Astrocyte (in vitro differentiated cells and primary cell): ENCODE results near the gene KCNMA1. TPM values are rescaled to one million over a fixed set of nuclear protein-coding genes. Genes with fewer than 3 reads are reported as not detected.

Experiments
- DNase-seq: peaks from one replicate; pipeline ENCODE4 v3.0.0-alpha.2; 2010; ENCODE audit warnings: low read depth
- FAIRE-seq: peaks from 2 replicates; lab custom pipeline; 2011; peaks lifted over from hg19 to GRCh38; lab: Jason Lieb, UNC
- H2AFZ ChIP-seq: 2 replicates; pipeline ENCODE4 v1.6.0; 2012; ENCODE audit warnings: low read depth, low read length, inconsistent platforms
- H3K27ac ChIP-seq: 2 replicates; pipeline ENCODE4 v1.5.1; 2011; ENCODE audit warnings: low read depth, low read length, inconsistent platforms
- H3K27me3 ChIP-seq: 2 replicates; pipeline ENCODE4 v1.6.0; 2011; ENCODE audit warnings: low read length, inconsistent platforms; ENCODE audit not compliant: insufficient read depth
- H3K36me3 ChIP-seq: 2 replicates; pipeline ENCODE4 v1.5.1; 2011; ENCODE audit warnings: low read length, inconsistent platforms; ENCODE audit not compliant: insufficient read depth
- H3K4me1 ChIP-seq: 2 replicates; pipeline ENCODE4 v1.5.1; 2011; ENCODE audit warnings: low read length, inconsistent platforms; ENCODE audit not compliant: insufficient read depth
- H3K4me2 ChIP-seq: 2 replicates; pipeline ENCODE4 v1.6.0; 2012; ENCODE audit warnings: low read length, inconsistent platforms
- H3K4me3 ChIP-seq: 2 replicates; pipeline ENCODE4 v1.5.1; 2011; ENCODE audit warnings: low read depth, mild to moderate bottlenecking, low read length, inconsistent platforms; ENCODE audit not compliant: insufficient read depth
- H3K79me2 ChIP-seq: 2 replicates; pipeline ENCODE4 v1.6.0; 2012; ENCODE audit warnings: mild to moderate bottlenecking, low read length, inconsistent platforms; ENCODE audit not compliant: insufficient read depth
- H3K9ac ChIP-seq: 2 replicates; pipeline ENCODE4 v1.6.0; 2012; ENCODE audit warnings: mild to moderate bottlenecking, low read length, inconsistent platforms
- H3K9me3 ChIP-seq: 2 replicates; pipeline ENCODE4 v1.5.1; 2012; ENCODE audit warnings: low read depth, mild to moderate bottlenecking, low read length, inconsistent platforms; ENCODE audit not compliant: insufficient read depth
- H4K20me1 ChIP-seq: 2 replicates; pipeline ENCODE4 v1.6.0; 2012; ENCODE audit warnings: low read length, inconsistent platforms; ENCODE audit not compliant: insufficient read depth
- H3K27ac Mint-ChIP-seq: one replicate; pipeline ENCODE4 v1.8.0; 2021; ENCODE audit warnings: mild to moderate bottlenecking, mixed read lengths; ENCODE audit not compliant: unreplicated experiment
- H3K27me3 Mint-ChIP-seq: one replicate; pipeline ENCODE4 v1.8.0; 2021; ENCODE audit warnings: low read depth, mixed read lengths; ENCODE audit not compliant: unreplicated experiment
- H3K36me3 Mint-ChIP-seq: one replicate; pipeline ENCODE4 v1.8.0; 2021; ENCODE audit warnings: low read depth, mixed read lengths; ENCODE audit not compliant: unreplicated experiment
- H3K4me1 Mint-ChIP-seq: one replicate; pipeline ENCODE4 v1.8.0; 2021; ENCODE audit warnings: low read depth, mixed read lengths; ENCODE audit not compliant: unreplicated experiment
- H3K4me3 Mint-ChIP-seq: one replicate; pipeline ENCODE4 v1.8.0; 2021; ENCODE audit warnings: mild to moderate bottlenecking, moderate library complexity, mixed read lengths; ENCODE audit not compliant: unreplicated experiment
- H3K9me3 Mint-ChIP-seq: one replicate; pipeline ENCODE4 v1.8.0; 2021; ENCODE audit warnings: mild to moderate bottlenecking, mixed read lengths; ENCODE audit not compliant: unreplicated experiment
- EZH2 ChIP-seq: IDR thresholded peaks from 2 replicates; pipeline ENCODE4 v1.6.1; 2012; ENCODE audit warnings: mild to moderate bottlenecking, low read length, inconsistent platforms; ENCODE audit not compliant: insufficient read depth
- total RNA-seq: library from RNA; stranded (reverse); gene quantifications from 2 replicates; pipeline ENCODE4 v1.2.1, GENCODE V29; 2021
- TF ChIP-seq, protein P1 (sequence below): IDR thresholded peaks from 2 replicates; pipeline ENCODE4 v1.5.1; 2011; ENCODE audit warnings: low read depth, mild to moderate bottlenecking, inconsistent platforms, low read length, moderate library complexity; ENCODE audit not compliant: insufficient read depth

KCNMA1 gene
- total RNA-seq, 1 donor from 2014 or later: 45.8 TPM

DNA sequence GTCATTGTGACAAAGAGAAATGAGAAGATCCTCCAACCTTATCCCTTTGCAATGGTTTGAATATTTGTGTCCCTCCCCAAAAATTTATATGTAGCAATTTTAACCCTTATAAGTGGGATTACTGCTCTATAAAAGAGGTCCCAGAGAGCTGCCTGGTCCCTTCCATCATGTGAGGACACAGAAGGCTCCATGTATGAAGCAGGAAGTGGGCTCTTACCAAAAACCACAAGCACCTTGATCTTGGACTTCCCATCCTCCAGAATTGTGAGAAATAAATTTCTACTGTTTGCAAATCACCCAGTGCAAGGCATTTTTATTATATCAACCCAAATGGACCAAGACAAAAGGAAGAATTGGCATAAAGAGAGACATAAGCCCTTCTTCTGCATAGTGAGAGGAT is 95.7 kb downstream of the KCNMA1 start:
- Histone ChIP-seq H3K4me1 (no peaks in the 10 kb centered on the region), H3K4me2 (no peak overlapping the region), H3K79me2 (peaks cover 8% of the 10 kb centered on the region), H3K9me3 (no peaks in the 10 kb centered on the region), H3K27me3 (no peaks in the 10 kb centered on the region), H3K9ac (no peak overlapping the region), H3K4me3 (no peak overlapping the region), H3K36me3 (no peaks in the 10 kb centered on the region), H4K20me1 (no peaks in the 10 kb centered on the region), H3K27ac (no peak overlapping the region), H2AFZ (no peak overlapping the region)
- Mint-ChIP-seq H3K36me3 (peaks cover 4% of the 10 kb centered on the region), H3K4me3 (no peak overlapping the region), H3K9me3 (peaks cover 4% of the 10 kb centered on the region), H3K4me1 (peaks cover 17% of the 10 kb centered on the region), H3K27ac (no peak overlapping the region), H3K27me3 (peaks cover 3% of the 10 kb centered on the region)
- TF ChIP-seq EZH2: no peak
- TF ChIP-seq, protein P1, sequence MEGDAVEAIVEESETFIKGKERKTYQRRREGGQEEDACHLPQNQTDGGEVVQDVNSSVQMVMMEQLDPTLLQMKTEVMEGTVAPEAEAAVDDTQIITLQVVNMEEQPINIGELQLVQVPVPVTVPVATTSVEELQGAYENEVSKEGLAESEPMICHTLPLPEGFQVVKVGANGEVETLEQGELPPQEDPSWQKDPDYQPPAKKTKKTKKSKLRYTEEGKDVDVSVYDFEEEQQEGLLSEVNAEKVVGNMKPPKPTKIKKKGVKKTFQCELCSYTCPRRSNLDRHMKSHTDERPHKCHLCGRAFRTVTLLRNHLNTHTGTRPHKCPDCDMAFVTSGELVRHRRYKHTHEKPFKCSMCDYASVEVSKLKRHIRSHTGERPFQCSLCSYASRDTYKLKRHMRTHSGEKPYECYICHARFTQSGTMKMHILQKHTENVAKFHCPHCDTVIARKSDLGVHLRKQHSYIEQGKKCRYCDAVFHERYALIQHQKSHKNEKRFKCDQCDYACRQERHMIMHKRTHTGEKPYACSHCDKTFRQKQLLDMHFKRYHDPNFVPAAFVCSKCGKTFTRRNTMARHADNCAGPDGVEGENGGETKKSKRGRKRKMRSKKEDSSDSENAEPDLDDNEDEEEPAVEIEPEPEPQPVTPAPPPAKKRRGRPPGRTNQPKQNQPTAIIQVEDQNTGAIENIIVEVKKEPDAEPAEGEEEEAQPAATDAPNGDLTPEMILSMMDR: no peak
- DNase-seq: no peak
- FAIRE-seq: no peak

DNA sequence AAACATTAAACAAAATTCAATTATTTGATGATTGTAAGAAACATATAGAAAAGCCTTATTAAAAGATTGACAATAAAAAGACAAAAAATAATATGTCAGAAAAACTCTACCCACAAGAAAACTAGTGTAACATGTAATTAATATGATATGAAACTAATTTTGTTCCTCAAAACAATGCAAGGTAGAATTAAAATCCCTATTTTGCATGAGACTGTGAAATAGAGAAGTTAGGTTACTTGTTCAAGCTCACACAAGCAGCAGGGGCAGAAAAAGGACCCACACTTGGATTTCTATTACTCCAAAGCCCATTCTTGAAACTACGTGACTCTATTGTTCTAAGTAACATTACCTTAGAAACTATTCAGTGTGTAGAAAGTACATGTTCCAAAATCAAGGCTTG is 96.4 kb downstream of the KCNMA1 start:
- FAIRE-seq: no peak

More for the DNA sequence above, 96.4 kb downstream of the KCNMA1 start:
- Histone ChIP-seq H4K20me1 (no peaks in the 10 kb centered on the region), H3K4me3 (no peak overlapping the region), H3K9ac (no peak overlapping the region), H3K4me2 (no peak overlapping the region), H2AFZ (no peak overlapping the region), H3K27me3 (no peaks in the 10 kb centered on the region), H3K36me3 (no peaks in the 10 kb centered on the region), H3K4me1 (no peaks in the 10 kb centered on the region), H3K79me2 (peaks cover 5% of the 10 kb centered on the region), H3K9me3 (no peaks in the 10 kb centered on the region), H3K27ac (no peak overlapping the region)
- peaks cover 17% of the 10 kb centered on the region for H3K4me1 Mint-ChIP-seq
- peaks cover 4% of the 10 kb centered on the region for H3K9me3 Mint-ChIP-seq
- no peak for TF ChIP-seq EZH2
- TF ChIP-seq, protein P1: no peak
- no peak overlapping the region for H3K4me3 Mint-ChIP-seq
- H3K27me3 Mint-ChIP-seq: peaks cover 3% of the 10 kb centered on the region
- H3K27ac Mint-ChIP-seq: no peak overlapping the region
- DNase-seq: no peak
- peaks cover 4% of the 10 kb centered on the region for H3K36me3 Mint-ChIP-seq
